Measurements from ENCODE around the gene AMH. TPM values are rescaled to one million over a fixed set of nuclear protein-coding genes. Genes with fewer than 3 reads are reported as not detected.

AMH gene
- total and polyA plus RNA-seq, 2 of the 13 experiments (the other 11 are each of a cell fraction or from before 2014, with no cell fraction given): 0.03 to 0.18 TPM

GRCh38 chr19:2239771-2240770, 9.1 kb upstream of the AMH start:
- no peak for FAIRE-seq
- WGBS (ENCODE audit: low lambda C conversion rate): 68% methylated on average over 26 of the region's 34 CpGs
- peaks cover 10 to 24% of the 10 kb centered on the region in 2 experiments; a peak in 4 of 5 replicates for H3K36me3 ChIP-seq (replicated peaks in 1 of 2; ENCODE audit: control insufficient read depth in 1 of 2, insufficient read depth in 2 of 2, low read length in 2 of 2)
- H4K20me1 ChIP-seq (ENCODE audit: insufficient read depth, low read length): peaks cover 55% of the 10 kb centered on the region
- peaks cover 77% of the 10 kb centered on the region for H3K4me1 ChIP-seq (ENCODE audit: insufficient read depth, low read length)
- ChIA-PET POLR2A (interaction anchor here (1.0 to 5.8 kb wide), 5 partner anchors 9 to 74 kb away, joined by 3 to 35 read pairs (median 4); partner anchors contain the start of gene AMH), CTCF (ENCODE audit: low intra/inter-chr PET ratio, low total read pairs) (no interaction called here)
- H3K79me2 ChIP-seq (ENCODE audit: insufficient read depth, low read length): peaks cover 72% of the 10 kb centered on the region
- 0 out of 2 replicates have a peak, but pooled peaks have one; percentile 45 for TF ChIP-seq ZBTB33 (CRISPR knock-in tag; IDR thresholded peaks at IDR 0.05)
- TF ChIP-seq MAX (IDR thresholded peaks at IDR 0.05): 0 out of 2 replicates have a peak, but pooled peaks have one; percentile 5
- no peak for TF ChIP-seq JUND (CRISPR knock-in tag; IDR thresholded peaks at IDR 0.05)
- TF ChIP-seq POLR2AphosphoS5 (IDR thresholded peaks at IDR 0.05; ENCODE audit: low read depth, low read length): no peak
- TF ChIP-seq HOMEZ (CRISPR knock-in tag; IDR thresholded peaks at IDR 0.05; ENCODE audit: low read depth): no peak
- no peak for TF ChIP-seq SKI (IDR thresholded peaks at IDR 0.05; ENCODE audit: partially characterized antibody)
- H3K9ac ChIP-seq (ENCODE audit: insufficient read depth, low read depth, low read length): peak overlapping the region; percentile 56; the same call in 1 of the 2 replicates
- no TSS peak for BruUV-seq (replicated peaks)
- H3K27me3 ChIP-seq (ENCODE audit: control insufficient read depth in 1 of 2, insufficient read depth in 2 of 2, low read length in 2 of 2): no peaks in the 10 kb centered on the region
- intact Hi-C loops (cut with micrococcal nuclease; ENCODE audit: unreplicated experiment): loop anchor here (5.0 to 10.0 kb wide), 3 partner anchors 32 to 85 kb away; partner anchors contain the start of gene AP3D1
- H3K27ac ChIP-seq (ENCODE audit: extremely low read length, insufficient read depth, low read length): peak overlapping the region; percentile 58
- in situ Hi-C loops (cut with HindIII; ENCODE audit: extremely low pct_ligation_motif_present, low pct_unique_long_range_greater_than_20kb): loop anchor here (10.0 kb wide), 1 partner anchor 75 kb away; no protein-coding TSS in a partner anchor
- H3K4me3 ChIP-seq (replicated peaks in 1 of 3; ENCODE audit: insufficient read depth in 1 of 3, low read depth in 2 of 3, low read length in 3 of 3): peak overlapping the region; percentile 17 to 83 (median 21); a peak in 4 of 6 replicates
- H2AFZ ChIP-seq (ENCODE audit: low read length): no peak overlapping the region
- H3K9me3 ChIP-seq (ENCODE audit: low read length): no peaks in the 10 kb centered on the region
- DNase-seq (ENCODE audit: low spot score): no peak
- ATAC-seq: no peak
- H3K4me2 ChIP-seq (ENCODE audit: low read depth, low read length): peak overlapping the region; percentile 98

Data from HepG2 (cell line).